Prostate gland (tissue), 2 donors: ENCODE results near the gene SSR4. TPM values are rescaled to one million over a fixed set of nuclear protein-coding genes. Genes with fewer than 3 reads are reported as not detected.

Experiments
- DNase-seq: peaks from one replicate; pipeline ENCODE4 v3.0.0-alpha.2; 2019; ENCODE audit warnings: low spot score
- H3K27ac ChIP-seq, 2 donors: fragments of 200-600 bp; sonication (generic); 2 replicates each; pipeline ENCODE4 v1.5.1; 2017 to 2019
- H3K27me3 ChIP-seq: fragments of 200-600 bp; sonication (generic); replicated peaks from 2 replicates; pipeline ENCODE4 v1.5.1; 2019; ENCODE audit not compliant: insufficient read depth
- H3K36me3 ChIP-seq, 2 donors: fragments of 200-600 bp; sonication (generic); 1 replicate in 1 of 2; 2 replicates in 1 of 2; pipeline versions ENCODE4 v1.5.1 to v1.8.1; 2017 to 2019
- H3K4me1 ChIP-seq: fragments of 200-600 bp; sonication (generic); replicated peaks from 2 replicates; pipeline ENCODE4 v1.5.1; 2019
- H3K4me3 ChIP-seq, 2 donors: fragments of 200-600 bp; sonication (generic); 2 replicates each; pipeline ENCODE4 v1.5.1; 2017 to 2019
- H3K9me3 ChIP-seq: fragments of 200-600 bp; sonication (generic); 2 replicates; pipeline ENCODE4 v1.5.1; 2017
- POLR2A ChIP-seq: fragments of 450-650 bp; IDR thresholded peaks from one replicate; pipeline ENCODE4 v1.6.1; 2016; ENCODE audit warnings: antibody characterized with exemption, mild to moderate bottlenecking
- POLR2AphosphoS5 ChIP-seq: sonication (generic); formaldehyde crosslinking; IDR thresholded peaks from one replicate; pipeline ENCODE4 v1.6.1; 2017; ENCODE audit warnings: antibody characterized with exemption
- WGBS: methylation state at CpG from one replicate; pipeline ENCODE4 v1.1.5; 2018; 5-methylcytosine and 5-hydroxymethylcytosine counted together
- intact Hi-C: fragments of 100-400 bp; cut with DNase I; formaldehyde crosslinking; loops from one replicate; pipeline ENCODE4 v1.14.2; 2022
- total RNA-seq, 2 donors: library from RNA; depleted of rRNA; stranded (reverse); fragments of >200 nt; gene quantifications; one replicate each; pipeline ENCODE4 v1.1.0, GENCODE V29; 2016
- TF ChIP-seq, protein P1 (sequence below), 4 experiments: fragments of 200-600 bp in 2 of 4; fragments of 450-650 bp in 2 of 4; sonication (generic) in 2 of 4; IDR thresholded peaks; 1 replicate in 3 of 4; 2 replicates in 1 of 4; pipeline ENCODE4 v1.5.1; 2016 to 2019; ENCODE audit warnings: antibody characterized with exemption in 4 of 4, mild to moderate bottlenecking in 2 of 4, moderate library complexity in 2 of 4

Gene SSR4
- total RNA-seq, 2 donors from 2014 or later: 288 to 623 TPM

DNA sequence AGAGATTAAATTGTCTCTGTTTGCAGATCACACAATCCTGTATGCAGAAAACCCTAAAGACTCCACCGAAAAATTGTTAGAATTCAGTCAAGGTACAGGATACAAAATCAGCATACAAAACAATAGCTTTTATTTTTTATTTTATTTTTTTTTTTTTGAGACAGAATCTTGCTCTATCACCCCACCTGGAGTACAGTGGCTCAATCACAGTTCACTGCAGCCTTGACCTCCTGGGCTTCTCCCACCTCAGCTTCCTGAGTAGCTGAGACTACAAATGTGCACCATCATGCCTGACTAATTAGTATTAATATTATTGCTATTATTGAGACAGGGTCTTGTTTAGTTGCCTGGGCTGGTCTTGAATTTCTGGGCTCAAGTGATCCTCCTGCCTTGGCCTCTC lies 39.3 kb upstream of the SSR4 start:
- 94% methylated on average over 1 of the region's 1 CpG for WGBS
- Histone ChIP-seq H3K27me3 (no peaks in the 10 kb centered on the region), H3K27ac (no peak overlapping the region), H3K4me1 (no peaks in the 10 kb centered on the region), H3K4me3 (no peak overlapping the region), H3K36me3 (no peaks in the 10 kb centered on the region), H3K9me3 (no peaks in the 10 kb centered on the region)
- DNase-seq: no peak
- TF ChIP-seq POLR2A (no peak), POLR2AphosphoS5 (no peak)
- TF ChIP-seq, protein P1, sequence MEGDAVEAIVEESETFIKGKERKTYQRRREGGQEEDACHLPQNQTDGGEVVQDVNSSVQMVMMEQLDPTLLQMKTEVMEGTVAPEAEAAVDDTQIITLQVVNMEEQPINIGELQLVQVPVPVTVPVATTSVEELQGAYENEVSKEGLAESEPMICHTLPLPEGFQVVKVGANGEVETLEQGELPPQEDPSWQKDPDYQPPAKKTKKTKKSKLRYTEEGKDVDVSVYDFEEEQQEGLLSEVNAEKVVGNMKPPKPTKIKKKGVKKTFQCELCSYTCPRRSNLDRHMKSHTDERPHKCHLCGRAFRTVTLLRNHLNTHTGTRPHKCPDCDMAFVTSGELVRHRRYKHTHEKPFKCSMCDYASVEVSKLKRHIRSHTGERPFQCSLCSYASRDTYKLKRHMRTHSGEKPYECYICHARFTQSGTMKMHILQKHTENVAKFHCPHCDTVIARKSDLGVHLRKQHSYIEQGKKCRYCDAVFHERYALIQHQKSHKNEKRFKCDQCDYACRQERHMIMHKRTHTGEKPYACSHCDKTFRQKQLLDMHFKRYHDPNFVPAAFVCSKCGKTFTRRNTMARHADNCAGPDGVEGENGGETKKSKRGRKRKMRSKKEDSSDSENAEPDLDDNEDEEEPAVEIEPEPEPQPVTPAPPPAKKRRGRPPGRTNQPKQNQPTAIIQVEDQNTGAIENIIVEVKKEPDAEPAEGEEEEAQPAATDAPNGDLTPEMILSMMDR (IDR thresholded peaks at IDR 0.05): no peak
- intact Hi-C loops: no loop called here

GRCh38 chrX:153761863-153762262 lies 32.6 kb upstream of the SSR4 start:
- no peaks in the 10 kb centered on the region for H3K9me3 ChIP-seq
- H3K27ac ChIP-seq: no peak overlapping the region
- TF ChIP-seq POLR2AphosphoS5 (no peak), POLR2A (no peak)
- TF ChIP-seq, protein P1 (IDR thresholded peaks at IDR 0.05): no peak
- DNase-seq: no peak
- H3K4me1 ChIP-seq: no peaks in the 10 kb centered on the region
- intact Hi-C loops: loop anchor here (5.0 kb wide), 1 partner anchor 185 kb away; no protein-coding TSS in a partner anchor
- 84% methylated on average over 15 of the region's 15 CpGs for WGBS
- no peaks in the 10 kb centered on the region for H3K27me3 ChIP-seq
- H3K36me3 ChIP-seq: no peaks in the 10 kb centered on the region
- H3K4me3 ChIP-seq: no peak overlapping the region

DNA sequence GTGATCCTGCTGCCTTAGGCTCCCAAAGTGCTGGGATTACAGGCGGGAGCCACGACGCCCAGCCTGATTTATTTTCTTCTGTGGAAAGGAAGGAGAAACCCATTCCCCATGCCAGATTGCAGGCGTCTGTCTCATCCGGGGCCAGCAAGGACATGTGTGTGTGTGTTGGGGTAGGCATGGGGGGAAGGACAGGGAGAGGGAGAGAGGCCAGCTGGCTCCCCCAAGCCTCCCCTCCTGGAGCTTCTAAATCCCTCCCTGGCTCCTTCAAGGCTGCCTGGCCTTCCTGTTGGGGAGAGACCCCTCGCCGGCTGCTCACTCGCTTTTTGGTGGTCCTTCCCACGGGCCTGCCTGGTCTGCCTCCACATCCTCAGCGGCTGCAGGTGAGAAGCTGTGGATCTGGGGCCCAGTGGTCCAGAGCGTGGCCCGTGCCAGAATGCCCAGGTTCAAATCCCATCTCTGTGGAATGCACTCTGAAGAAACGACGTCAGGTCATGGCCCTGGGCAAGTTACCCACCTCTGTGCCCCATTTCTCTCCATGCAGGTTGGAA lies 31.8 kb upstream of the SSR4 start:
- 87% methylated on average over 13 of the region's 14 CpGs for WGBS
- no peak overlapping the region for H3K27ac ChIP-seq
- no peak overlapping the region for H3K4me3 ChIP-seq
- H3K4me1 ChIP-seq: no peaks in the 10 kb centered on the region
- H3K27me3 ChIP-seq: no peaks in the 10 kb centered on the region
- TF ChIP-seq, protein P1 (IDR thresholded peaks at IDR 0.05): no peak
- TF ChIP-seq POLR2AphosphoS5: no peak
- no peak for TF ChIP-seq POLR2A
- intact Hi-C loops: loop anchor here (5.0 kb wide), 1 partner anchor 185 kb away; no protein-coding TSS in a partner anchor
- no peaks in the 10 kb centered on the region for H3K9me3 ChIP-seq
- no peaks in the 10 kb centered on the region for H3K36me3 ChIP-seq
- DNase-seq: no peak

DNA sequence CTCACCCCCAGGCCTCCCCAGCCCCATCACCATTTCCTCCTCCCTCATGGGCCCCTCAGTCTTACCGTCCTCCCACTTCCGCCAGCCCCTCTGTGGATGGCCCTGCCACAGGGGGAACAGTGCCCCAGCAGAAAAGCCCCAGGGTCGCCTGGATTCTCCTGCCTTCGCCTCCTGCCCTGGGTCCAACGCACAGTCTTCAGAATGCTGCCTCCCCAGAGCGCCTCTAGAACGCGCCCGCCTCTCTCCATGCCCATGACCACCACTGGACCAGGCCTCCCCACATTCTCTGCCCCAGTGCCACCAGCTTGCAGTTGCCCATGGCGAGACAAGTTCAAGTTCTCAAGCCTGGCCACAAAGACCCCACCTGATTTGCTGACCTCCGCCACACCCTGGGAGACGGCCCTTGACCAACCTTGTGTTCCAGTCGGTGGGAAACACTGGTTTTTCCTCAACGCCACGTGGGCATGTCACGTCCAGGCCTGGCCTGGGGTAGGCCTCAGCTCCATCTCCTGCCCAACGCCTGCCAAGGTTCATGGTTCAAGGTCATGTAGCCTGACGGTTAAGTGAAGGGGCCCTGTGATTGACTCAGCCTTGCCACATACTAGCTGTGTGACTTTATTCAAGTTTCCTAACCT lies 31.1 kb upstream of the SSR4 start:
- Histone ChIP-seq H3K27ac (no peak overlapping the region), H3K36me3 (no peaks in the 10 kb centered on the region), H3K4me1 (no peaks in the 10 kb centered on the region), H3K27me3 (no peaks in the 10 kb centered on the region), H3K9me3 (no peaks in the 10 kb centered on the region), H3K4me3 (no peak overlapping the region)
- TF ChIP-seq POLR2A (no peak), POLR2AphosphoS5 (no peak)
- TF ChIP-seq, protein P1 (IDR thresholded peaks at IDR 0.05): no peak
- WGBS: 84% methylated on average over 18 of the region's 18 CpGs
- DNase-seq: no peak
- intact Hi-C loops: loop anchor here (5.0 kb wide), 1 partner anchor 184 kb away; no protein-coding TSS in a partner anchor
